ENCODE results near the gene IL20RB. TPM values are rescaled to one million over a fixed set of nuclear protein-coding genes. Genes with fewer than 3 reads are reported as not detected.
"Not testable (repeated sequence)": the region's sequence is repeated elsewhere in the genome, so short reads cannot be mapped to it uniquely, and the experiment has no call there.

Gene IL20RB
- total and polyA plus RNA-seq, 2 of the 4 experiments (the other 2 are of a cell fraction), result 0.72 to 0.97 TPM

DNA sequence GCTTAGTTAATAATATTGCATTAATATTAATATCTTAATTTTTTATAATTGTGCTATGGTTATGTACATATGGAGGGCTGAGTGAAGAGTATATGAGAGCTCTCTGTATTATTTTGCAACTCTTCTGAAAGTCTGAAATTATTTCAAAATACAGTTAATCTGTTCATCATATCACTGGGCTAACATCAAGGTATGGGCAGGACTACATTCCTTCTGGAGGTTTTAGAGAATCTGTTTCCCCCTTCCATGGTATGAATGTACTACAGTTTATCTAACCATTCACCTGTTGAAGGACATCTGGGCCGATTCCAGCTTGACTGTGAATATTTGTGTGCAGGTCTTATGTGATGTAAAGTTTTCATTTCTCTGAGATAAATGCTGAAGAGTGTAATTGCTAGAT is 5.1 kb downstream of the IL20RB start:
- Histone ChIP-seq H3K79me1 (ENCODE audit: low read depth in 1 of 2, low read length in 2 of 2) (no peaks in the 10 kb centered on the region), H3K27me3 (ENCODE audit: control insufficient read depth, insufficient read depth, low read length) (no peaks in the 10 kb centered on the region), H4K20me1 (ENCODE audit: insufficient read depth, low read length) (no peaks in the 10 kb centered on the region), H3K18ac (ENCODE audit: low read depth, low read length) (no peak overlapping the region), H3K56ac (ENCODE audit: extremely low read depth, insufficient read depth, low read length) (no peak overlapping the region), H2AK9ac (replicated peaks; ENCODE audit: low read depth, low read length, poor library complexity) (no peak overlapping the region), H2AFZ (replicated peaks; ENCODE audit: low read length, poor library complexity) (no peak overlapping the region), H4K8ac (ENCODE audit: low read depth in 2 of 2, low read length in 2 of 2) (no peak overlapping the region), H3K36me3 (ENCODE audit: control insufficient read depth, insufficient read depth, low read length) (no peaks in the 10 kb centered on the region), H2BK120ac (ENCODE audit: low read depth, low read length) (no peak overlapping the region), H2BK15ac (ENCODE audit: low read depth, low read length) (no peak overlapping the region), H2BK20ac (ENCODE audit: low read depth, low read length) (no peak overlapping the region), H3K27ac (ENCODE audit: insufficient read depth, low read length) (no peak overlapping the region), H3K4me3 (ENCODE audit: insufficient read depth, low read depth, low read length) (no peak overlapping the region), H3K9me3 (ENCODE audit: control insufficient read depth, insufficient read depth, low read length) (no peaks in the 10 kb centered on the region), H2BK5ac (ENCODE audit: low read depth, low read length, poor library complexity, severe bottlenecking) (no peak overlapping the region), H3K4ac (ENCODE audit: low read depth, low read length) (no peak overlapping the region; the same call in 1 of the 2 replicates), H3K4me1 (ENCODE audit: control insufficient read depth, insufficient read depth, low read length) (0 out of 2 replicates have a peak, but pooled peaks cover 2% of the 10 kb centered on the region), H2AK5ac (ENCODE audit: low read depth, low read length) (no peak overlapping the region), H3K14ac (replicated peaks; ENCODE audit: low read depth, low read length) (no peak overlapping the region), H4K91ac (ENCODE audit: insufficient read depth, low read depth, low read length) (no peak overlapping the region), H3K9ac (ENCODE audit: low read depth, low read length) (no peak overlapping the region), H3K9me1 (ENCODE audit: insufficient read depth, low read length) (no peaks in the 10 kb centered on the region), H3K4me2 (ENCODE audit: low read depth, low read length) (no peak overlapping the region), H4K5ac (ENCODE audit: low read depth, low read length) (no peak overlapping the region), H3K23ac (ENCODE audit: low read depth, low read length) (no peak overlapping the region)
- ChIA-PET POLR2A (ENCODE audit: unreplicated experiment) (no interaction called here), CTCF (interaction anchor here (0.9 kb wide), 1 partner anchor 21 kb away, joined by 4 read pairs; no protein-coding TSS in a partner anchor)
- BruUV-seq (replicated peaks), result no TSS peak
- dilution Hi-C loops (cut with HindIII; ENCODE audit: low sequenced_read_pairs, unreplicated experiment), result no loop called here
- no CpG with 5 or more reads among the region's 1 CpG for WGBS, 2 experiments (ENCODE audit: extremely low coverage in 2 of 2, insufficient read length in 1 of 2)
- no peak for DNase-seq
- TF ChIP-seq NFE2L2 (IDR thresholded peaks at IDR 0.05; ENCODE audit: low read depth, low read length), result no peak
- no peak for TF ChIP-seq POLR2A (IDR thresholded peaks at IDR 0.05; ENCODE audit: low read depth, low read length)
- TF ChIP-seq MAZ (IDR thresholded peaks at IDR 0.05; ENCODE audit: borderline replicate concordance, low read depth, low read length), result no peak
- no peak for ATAC-seq (ENCODE audit: low read depth)
- in situ Hi-C loops (cut with MboI; ENCODE audit: low sequenced_read_pairs), result no loop called here
- intact Hi-C loops (cut with micrococcal nuclease), result no loop called here

DNA sequence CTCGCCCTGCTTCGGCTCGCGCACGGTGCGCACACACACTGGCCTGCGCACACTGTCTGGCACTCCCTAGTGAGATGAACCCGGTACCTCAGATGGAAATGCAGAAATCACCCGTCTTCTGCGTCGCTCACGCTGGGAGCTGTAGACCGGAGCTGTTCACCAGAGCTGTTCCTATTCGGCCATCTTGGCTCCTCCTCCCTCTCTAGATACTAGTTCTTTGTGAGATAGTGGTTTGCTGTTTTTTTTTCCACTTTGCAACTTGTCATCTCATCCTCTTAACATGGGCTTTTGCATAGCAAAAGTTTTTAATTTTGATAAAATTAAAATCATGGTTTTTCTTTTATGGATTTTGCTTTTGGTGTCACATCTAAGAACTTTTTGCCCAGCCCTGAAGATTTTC is 11.8 kb downstream of the IL20RB start:
- DNase-seq; dilution Hi-C loops (cut with HindIII; ENCODE audit: low sequenced_read_pairs, unreplicated experiment); H3K4me1 ChIP-seq (ENCODE audit: control insufficient read depth, insufficient read depth, low read length); H4K5ac ChIP-seq (ENCODE audit: low read depth, low read length); ATAC-seq (ENCODE audit: low read depth); in situ Hi-C loops (cut with MboI; ENCODE audit: low sequenced_read_pairs); H3K9me3 ChIP-seq (ENCODE audit: control insufficient read depth, insufficient read depth, low read length); CTCF ChIA-PET; H4K8ac ChIP-seq (ENCODE audit: low read depth in 2 of 2, low read length in 2 of 2); POLR2A ChIA-PET (ENCODE audit: unreplicated experiment); H4K20me1 ChIP-seq (ENCODE audit: insufficient read depth, low read length); H3K27ac ChIP-seq (ENCODE audit: insufficient read depth, low read length); H4K91ac ChIP-seq (ENCODE audit: insufficient read depth, low read depth, low read length); H3K9ac ChIP-seq (ENCODE audit: low read depth, low read length); H3K23ac ChIP-seq (ENCODE audit: low read depth, low read length); H3K79me1 ChIP-seq (ENCODE audit: low read depth in 1 of 2, low read length in 2 of 2); H2AK9ac ChIP-seq (replicated peaks; ENCODE audit: low read depth, low read length, poor library complexity); H3K4me3 ChIP-seq (ENCODE audit: insufficient read depth, low read depth, low read length); H3K4me2 ChIP-seq (ENCODE audit: low read depth, low read length); H2BK15ac ChIP-seq (ENCODE audit: low read depth, low read length); H2BK120ac ChIP-seq (ENCODE audit: low read depth, low read length); H3K27me3 ChIP-seq (ENCODE audit: control insufficient read depth, insufficient read depth, low read length); H2BK5ac ChIP-seq (ENCODE audit: low read depth, low read length, poor library complexity, severe bottlenecking); intact Hi-C loops (cut with micrococcal nuclease); H2AFZ ChIP-seq (replicated peaks; ENCODE audit: low read length, poor library complexity); H2BK20ac ChIP-seq (ENCODE audit: low read depth, low read length); H3K4ac ChIP-seq (ENCODE audit: low read depth, low read length); H3K14ac ChIP-seq (replicated peaks; ENCODE audit: low read depth, low read length); H3K36me3 ChIP-seq (ENCODE audit: control insufficient read depth, insufficient read depth, low read length); BruUV-seq (replicated peaks); H3K56ac ChIP-seq (ENCODE audit: extremely low read depth, insufficient read depth, low read length); H3K9me1 ChIP-seq (ENCODE audit: insufficient read depth, low read length); H3K18ac ChIP-seq (ENCODE audit: low read depth, low read length); H2AK5ac ChIP-seq (ENCODE audit: low read depth, low read length): not testable (repeated sequence)
- WGBS, 2 experiments (ENCODE audit: extremely low coverage in 2 of 2, insufficient read length in 1 of 2), result no CpG with 5 or more reads among the region's 14 CpGs

Data from IMR-90 (cell line).